ENCODE results near the gene KIAA0232.
"Not testable (repeated sequence)": the region's sequence is repeated elsewhere in the genome, so short reads cannot be mapped to it uniquely, and the experiment has no call there.

Gene KIAA0232

GRCh38 chr4:6811165-6811564, 28.6 kb downstream of the KIAA0232 start:
- DNase-seq: no peak

DNA sequence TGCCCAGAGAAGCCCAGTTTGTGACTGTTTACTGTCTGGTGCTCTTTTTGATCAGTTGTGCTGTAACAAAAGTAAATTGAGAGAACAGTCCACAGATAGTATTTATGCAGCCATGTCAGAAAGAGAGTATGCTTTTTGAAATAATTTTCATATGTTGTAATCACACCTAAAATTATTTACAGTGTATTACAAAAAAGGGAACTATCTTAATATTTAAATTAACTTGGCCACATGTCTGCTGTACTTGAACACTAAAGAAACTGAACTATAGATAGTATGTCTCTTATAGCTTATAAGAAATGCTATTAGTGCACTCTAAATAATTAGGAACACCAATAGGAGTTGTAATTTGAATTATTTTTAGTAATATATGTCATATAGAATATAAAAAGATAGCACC, 30.2 kb downstream of the KIAA0232 start:
- no peak for DNase-seq

GRCh38 chr4:6813725-6814124, 31.2 kb downstream of the KIAA0232 start:
- no peak for DNase-seq

DNA sequence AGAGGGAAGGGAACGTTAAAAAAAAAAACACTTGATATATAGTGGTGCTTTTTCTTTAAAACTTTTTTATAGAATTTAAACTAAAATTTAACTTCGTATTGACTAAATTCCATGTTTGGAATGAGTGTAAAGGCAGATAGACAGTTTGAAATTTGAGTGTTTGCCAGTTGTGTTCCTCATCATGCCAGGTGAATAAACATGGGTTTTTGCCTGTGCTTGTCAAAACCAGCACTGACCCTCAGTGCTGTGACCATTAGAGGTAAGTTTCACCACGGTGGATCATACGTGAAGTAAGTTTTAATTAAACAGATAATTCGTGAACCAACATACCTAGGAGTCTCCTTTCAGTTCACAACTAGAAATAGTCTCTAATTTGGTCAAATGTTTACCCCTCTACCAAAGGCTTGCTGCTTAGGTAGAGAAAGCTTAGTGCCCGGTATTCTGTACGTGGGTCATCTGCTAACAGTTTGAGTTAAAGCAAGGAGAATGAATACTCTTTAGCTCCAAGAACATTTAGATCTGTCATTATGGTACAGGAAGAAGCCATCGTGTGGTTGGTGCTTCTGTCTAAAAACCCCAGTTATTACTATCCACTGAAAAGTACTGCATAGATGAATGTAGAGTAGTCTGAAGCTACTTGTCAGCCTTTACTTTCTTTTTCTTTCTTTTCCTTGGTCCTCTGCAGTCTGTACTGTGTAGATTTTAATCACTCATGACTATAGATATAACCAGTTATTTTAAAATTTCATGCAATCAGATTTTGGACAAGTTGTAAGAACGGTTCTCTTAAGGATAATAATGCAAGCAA, 32.7 kb downstream of the KIAA0232 start:
- DNase-seq: no peak

- no peak for DNase-seq
These were observed 36.8 kb downstream of the KIAA0232 start for GRCh38 chr4:6819295-6819694.

DNA sequence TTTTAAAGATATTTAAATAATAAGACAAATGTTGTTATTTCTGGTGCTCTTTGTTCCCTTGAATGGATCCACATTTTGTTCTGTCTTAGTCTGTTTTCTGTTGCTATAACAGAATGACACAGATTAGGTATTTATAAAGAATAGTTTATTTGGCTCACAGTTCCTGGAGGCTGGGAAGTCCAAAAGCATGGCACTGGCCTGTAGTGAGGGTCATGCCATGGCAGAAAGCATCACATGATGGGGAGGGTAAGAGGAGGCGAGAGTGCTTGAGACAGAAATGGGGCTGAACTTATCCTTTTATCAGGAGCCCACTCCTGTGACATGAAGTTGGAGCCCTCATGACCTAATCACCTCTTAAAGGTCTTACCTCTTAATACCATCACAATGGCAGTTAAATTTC, 38.2 kb downstream of the KIAA0232 start:
- DNase-seq: no peak

- no peak for DNase-seq
These were observed 41.5 kb downstream of the KIAA0232 start for GRCh38 chr4:6824071-6824470.

GRCh38 chr4:6824772-6825402, 42.4 kb downstream of the KIAA0232 start:
- DNase-seq: no peak

DNA sequence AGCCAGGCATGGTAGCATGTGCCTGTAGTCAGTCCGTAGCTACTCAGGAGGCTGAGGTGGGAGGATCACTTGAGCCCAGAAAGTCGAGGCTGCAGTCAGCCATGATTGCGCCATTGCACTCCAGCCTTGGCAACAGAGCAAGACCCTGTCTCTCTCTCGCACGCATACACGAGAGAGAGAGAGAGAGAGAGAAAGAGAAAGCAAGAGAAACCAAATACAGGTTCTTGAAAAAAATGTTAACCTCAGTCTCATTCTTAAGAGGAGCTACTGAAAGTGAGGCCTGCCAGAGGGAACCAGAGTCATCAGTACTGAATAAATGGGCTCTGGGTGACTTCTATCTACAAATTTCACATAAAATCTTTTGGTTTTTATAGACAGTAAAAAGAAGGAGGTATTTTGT, 42.9 kb downstream of the KIAA0232 start:
- DNase-seq: no peak

DNA sequence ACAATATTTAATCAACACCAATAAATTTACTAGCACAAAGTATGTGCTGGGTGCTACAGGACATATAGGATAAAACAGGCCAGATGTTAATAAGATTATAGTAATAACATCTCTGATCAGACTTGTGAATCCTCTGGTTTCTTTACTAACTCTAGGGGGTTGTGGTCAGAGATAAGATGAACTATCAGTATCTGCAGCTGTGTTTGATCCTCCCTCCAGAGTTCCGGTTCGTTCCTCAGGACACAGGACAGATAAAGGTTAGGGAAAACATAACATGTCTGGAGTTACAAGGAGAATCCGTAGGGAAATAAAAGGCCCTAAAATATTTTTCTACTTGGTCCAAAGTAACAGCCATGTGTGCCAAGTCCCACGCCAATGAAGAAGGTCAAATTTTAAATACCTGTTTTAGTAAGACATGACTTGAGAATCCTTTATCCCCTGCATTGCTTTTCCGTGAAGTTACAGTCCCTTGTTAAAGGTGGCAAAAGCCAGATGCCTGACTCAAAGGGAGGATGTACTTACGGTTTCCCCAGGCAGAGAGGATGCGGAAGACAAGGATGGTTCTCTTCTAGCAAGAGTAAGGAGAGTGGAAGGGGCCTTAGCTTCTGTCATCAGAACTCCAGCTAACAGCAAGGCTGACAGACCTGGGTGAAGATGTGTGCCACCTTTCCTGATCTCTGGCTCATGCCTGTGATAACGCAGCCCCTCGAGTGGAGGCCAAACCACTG, 44.4 kb downstream of the KIAA0232 start:
- DNase-seq: no peak

DNA sequence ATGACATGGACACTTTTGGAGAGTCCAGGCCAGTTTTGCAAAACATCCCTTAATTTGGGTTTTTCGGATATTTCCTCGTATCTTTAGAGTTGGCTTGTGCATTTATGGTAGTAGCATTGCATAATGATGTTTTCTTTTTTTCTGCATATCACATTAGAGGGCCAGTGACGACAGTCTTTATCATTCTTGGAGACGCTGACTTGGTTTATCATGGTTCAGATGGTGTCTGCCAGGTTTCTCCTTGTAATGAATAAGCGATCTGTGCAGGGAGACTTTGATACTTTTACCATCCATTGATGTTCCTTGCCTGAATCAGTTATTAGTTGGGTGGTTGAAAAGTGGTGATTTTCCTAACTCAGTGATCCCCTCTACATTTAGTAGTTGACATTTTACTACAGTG, 46.6 kb downstream of the KIAA0232 start:
- DNase-seq: no peak

DNA sequence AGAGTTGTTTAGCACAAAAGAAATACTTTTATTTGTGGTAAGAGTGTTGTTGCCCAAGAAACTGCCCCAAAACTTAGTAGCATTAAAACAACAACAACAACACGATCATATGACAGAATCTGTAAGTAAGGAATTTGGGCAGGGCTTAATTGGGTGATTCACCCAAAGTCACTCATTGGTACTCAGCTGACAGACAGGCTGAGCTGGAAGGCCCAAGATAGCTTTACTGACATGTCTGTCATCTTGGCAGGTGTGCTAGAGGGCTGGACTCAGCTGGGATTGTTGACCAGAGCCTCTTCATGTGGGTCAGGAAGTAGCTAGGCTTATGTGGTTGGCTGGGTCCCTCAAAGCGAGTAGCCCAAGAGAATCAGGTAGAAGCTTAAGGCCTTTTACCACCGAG, 52.3 kb downstream of the KIAA0232 start:
- DNase-seq: no peak

- not testable (repeated sequence) for DNase-seq
These were observed 53.1 kb downstream of the KIAA0232 start for GRCh38 chr4:6835616-6836015.

DNA sequence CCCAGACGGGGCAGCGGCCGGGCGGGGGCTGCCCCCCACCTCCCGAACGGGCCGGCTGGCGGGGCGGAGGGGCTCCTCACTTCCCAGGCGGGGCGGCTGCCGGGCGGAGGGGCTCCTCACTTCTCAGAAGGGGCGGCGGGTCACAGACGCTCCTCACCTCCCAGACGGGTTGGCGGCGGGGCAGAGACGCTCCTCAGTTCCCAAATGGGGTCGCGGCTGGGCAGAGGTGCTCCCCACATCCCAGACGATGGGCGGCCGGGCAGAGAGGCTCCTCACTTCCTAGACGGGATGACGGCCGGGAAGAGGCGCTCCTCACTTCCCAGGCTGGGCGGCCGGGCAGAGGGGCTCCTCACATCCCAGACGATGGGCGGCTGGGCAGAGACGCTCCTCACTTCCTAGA, 54.6 kb downstream of the KIAA0232 start:
- DNase-seq: not testable (repeated sequence)

- DNase-seq: no peak
These were observed 57.1 kb downstream of the KIAA0232 start for GRCh38 chr4:6839579-6839978.

DNA sequence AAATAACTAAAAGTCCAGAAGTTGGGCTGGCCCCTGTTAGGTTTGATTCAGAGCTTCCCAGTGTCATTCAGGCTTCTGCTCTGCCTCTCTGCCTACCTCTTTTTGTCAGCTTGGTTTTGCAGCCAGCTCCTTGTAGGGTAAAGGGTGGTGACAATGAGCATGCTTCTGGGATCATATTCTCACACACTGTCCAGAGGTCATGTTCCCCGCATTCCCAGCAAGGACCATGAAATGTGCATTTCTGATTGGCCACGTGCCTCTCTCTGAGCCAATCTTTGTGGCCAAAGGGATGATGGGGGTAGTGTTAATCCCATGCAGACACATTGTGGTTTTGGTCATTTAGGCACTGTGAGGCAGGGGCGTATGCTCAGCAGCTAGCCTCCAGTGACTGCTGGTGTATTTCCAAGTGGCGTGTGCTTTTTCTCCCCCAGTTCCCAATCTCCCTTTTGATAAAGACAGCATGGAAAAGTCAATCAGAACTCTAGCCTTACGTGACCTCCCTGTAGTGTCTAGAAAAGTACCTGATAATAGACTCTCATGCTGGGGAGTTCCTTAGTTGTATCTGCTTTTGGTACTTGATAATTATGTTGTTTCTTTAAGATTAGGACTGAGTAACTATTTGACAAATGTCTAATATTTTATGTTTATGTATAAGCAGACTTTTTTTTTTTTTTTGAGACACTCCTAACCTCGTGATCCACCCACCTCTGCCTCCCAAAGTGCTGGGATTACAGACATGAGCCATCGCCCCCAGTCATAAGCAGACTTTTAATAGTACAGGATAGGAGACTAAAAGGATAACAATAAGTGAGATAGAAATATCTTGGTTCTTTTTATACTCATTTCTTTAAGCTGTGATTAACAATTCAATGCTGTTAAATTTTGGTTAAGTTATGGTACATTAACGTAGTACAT, 57.8 kb downstream of the KIAA0232 start:
- no peak for DNase-seq

- DNase-seq: no peak
These were observed 62.5 kb downstream of the KIAA0232 start for GRCh38 chr4:6845027-6845426.

DNA sequence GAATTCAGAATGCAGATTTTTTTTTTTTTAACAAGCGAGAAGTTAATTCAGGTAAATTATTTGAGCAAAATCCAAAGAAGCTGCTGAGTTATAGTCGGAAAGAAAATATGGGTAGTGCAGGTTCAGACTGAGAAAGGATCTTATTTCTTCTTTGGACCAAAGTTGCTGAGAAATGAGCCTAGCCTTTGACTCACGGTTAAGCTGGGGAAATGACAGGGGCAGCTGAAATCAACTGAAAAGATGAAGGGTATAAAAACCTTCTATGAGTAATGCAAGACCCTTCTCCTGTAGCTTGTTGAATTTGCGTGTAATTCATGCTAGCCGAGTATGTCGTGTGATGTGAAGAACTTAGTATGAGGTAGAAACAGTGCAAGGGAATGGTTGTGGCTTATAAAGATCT, 63.0 kb downstream of the KIAA0232 start:
- no peak for DNase-seq

DNA sequence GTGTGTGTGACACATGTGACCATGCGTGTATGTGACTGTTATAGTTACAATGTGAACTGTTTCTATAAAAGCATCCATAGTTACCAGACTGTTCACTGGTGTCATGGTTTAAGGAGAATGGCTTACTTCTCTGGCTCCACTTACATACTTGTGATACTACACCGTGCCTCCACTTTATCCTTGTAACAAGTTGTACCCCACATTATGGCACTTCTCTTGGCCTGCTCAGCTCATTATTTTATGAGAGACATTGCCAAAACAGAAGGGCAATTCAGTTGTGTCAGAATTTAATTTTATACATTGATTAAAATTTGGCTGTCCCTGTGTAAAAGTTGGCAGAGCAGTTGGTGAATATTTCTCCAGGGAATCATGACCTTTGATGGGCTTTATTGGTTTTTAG, 64.7 kb downstream of the KIAA0232 start:
- DNase-seq: no peak

DNA sequence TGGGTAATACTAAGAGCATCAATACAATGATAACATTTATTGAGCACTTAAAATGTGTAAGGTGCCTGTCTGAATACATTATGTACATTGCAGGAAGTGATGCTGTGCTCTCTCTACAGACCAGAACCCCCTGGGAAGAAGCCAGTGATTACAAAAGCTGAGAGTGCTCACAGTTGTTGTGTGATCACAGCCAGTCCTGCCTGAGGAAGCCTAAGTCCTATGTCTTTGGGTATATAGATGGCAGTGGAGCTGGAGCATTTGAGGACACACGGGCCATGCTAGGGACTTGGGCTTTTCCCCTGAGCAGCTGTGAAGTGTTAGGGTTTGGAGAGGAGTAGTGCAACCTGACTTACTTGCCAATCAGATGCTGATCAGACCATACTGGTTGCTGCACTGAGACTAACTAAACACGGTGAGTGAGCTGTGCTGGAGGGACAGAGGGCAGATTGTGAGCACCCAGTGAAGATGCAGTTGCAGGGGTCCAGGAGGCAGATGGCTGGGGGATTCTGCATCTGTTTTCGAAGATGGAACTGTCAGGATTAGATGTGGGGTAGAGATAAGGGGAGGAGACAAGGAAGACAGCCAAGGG, 66.3 kb downstream of the KIAA0232 start:
- no peak for DNase-seq

DNA sequence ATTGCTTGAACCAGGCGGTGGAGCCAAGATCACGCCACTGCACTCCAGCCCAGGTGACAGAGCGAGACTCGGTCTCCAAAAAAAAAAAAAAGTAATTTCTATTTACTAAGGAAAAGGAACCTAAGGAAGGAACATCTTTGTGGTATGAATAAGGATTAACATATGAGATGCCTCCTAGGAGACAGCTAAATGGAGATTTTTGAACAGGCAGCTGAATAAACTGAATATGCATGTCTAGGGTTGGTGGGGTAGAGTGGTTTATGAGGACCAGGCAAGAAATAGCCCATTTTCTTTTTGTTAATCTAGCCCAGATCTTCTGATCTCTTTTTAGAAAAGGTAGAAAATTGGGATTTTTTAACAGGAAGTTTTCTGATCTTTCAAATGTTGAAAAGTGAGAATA, 67.2 kb downstream of the KIAA0232 start:
- DNase-seq: no peak

DNA sequence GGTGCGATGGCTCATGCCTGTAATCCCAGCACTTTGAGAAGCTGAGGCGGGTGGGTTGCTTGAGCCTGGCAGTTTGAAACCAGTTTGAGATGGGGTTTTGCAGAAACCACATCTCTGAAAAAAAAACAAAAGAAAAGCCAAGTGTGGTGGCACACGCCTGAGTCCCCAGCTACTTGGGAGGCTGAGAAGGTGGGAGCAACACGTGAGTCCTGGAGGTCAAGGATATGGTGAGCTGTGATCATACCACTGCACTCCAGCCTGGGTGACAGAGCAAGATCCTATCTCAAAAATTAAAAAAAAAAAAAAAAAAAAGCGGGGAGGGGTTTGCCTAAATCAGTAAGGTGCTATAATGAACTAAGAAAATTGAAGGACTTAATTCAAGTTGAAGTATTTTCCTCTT, 68.9 kb downstream of the KIAA0232 start:
- no peak for DNase-seq

DNA sequence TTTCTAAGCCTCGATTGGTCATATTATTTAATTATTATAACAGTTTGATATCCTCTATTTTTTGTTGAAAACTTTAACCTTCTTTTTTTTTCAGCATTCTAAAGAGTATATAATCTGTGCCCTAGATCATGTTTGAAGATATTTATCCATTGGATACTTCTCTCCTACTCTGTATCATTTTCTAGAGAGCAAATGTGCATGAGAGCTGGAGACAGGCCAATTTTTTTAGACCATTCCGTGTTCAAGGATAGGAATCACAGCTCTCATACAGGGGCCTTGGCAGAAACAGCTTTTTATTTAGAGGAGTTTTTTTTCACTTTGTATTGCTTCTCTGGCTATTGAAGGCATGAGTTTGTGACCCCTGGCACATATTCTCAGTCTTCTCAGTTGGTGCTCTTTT, 69.4 kb downstream of the KIAA0232 start:
- DNase-seq: no peak

All from NCI-H510A (cell line).